ENCODE measurements around the gene ABCB4. TPM values are rescaled to one million over a fixed set of nuclear protein-coding genes. Genes with fewer than 3 reads are reported as not detected.

The ABCB4 gene
- total RNA-seq, 1 experiment from 2014 or later, result not detected

- DNase-seq, result peak; percentile 33 to 90
- CTCF ChIA-PET, result interaction anchor here (1.0 kb wide), 1 partner anchor 18 kb away, joined by 4 read pairs; no protein-coding TSS in a partner anchor
- BruUV-seq (replicated peaks), result no TSS peak
Observed at GRCh38 chr7:87398446-87398845, 77.0 kb downstream of the ABCB4 start.

GRCh38 chr7:87395442-87396020 is 79.9 kb downstream of the ABCB4 start:
- DNase-seq, result no peak
- H3K9me3 ChIP-seq (ENCODE audit: insufficient read depth, low read depth), result no peaks in the 10 kb centered on the region; the same call in 1 of the 2 replicates
- TF ChIP-seq CTCF (conservative IDR thresholded peaks at IDR 0.05), result no peak
- no peak for TF ChIP-seq EZH2 (IDR thresholded peaks at IDR 0.05; ENCODE audit: low read depth)
- no TSS peak for BruUV-seq (replicated peaks)
- no peak overlapping the region for H3K4me3 ChIP-seq
- ChIA-PET POLR2A (ENCODE audit: unreplicated experiment) (no interaction called here), CTCF (no interaction called here)
- H3K4me1 ChIP-seq (replicated peaks; ENCODE audit: insufficient read depth), result peaks cover 26% of the 10 kb centered on the region
- intact Hi-C loops (cut with micrococcal nuclease; ENCODE audit: unreplicated experiment), result loop anchor here (5.0 kb wide), 1 partner anchor 78 kb away; no protein-coding TSS in a partner anchor
- no peak overlapping the region for H3K27ac ChIP-seq
- H3K9me2 ChIP-seq (ENCODE audit: insufficient read depth), result no peaks in the 10 kb centered on the region
- no peaks in the 10 kb centered on the region for H3K36me3 ChIP-seq (ENCODE audit: low read depth)
- H3K27me3 ChIP-seq (ENCODE audit: insufficient read depth, low read depth), result no peaks in the 10 kb centered on the region
- no peak overlapping the region for H3K4me2 ChIP-seq
- no peaks in the 10 kb centered on the region for H3K79me2 ChIP-seq (ENCODE audit: low read depth)
- H3F3A ChIP-seq (ENCODE audit: insufficient read depth, low read depth), result peaks cover 17% of the 10 kb centered on the region; the same call in 1 of the 2 replicates
- H4K20me1 ChIP-seq (ENCODE audit: insufficient read depth), result no peaks in the 10 kb centered on the region
- no peak overlapping the region for H2AFZ ChIP-seq

More at GRCh38 chr7:87398446-87398845, 77.0 kb downstream of the ABCB4 start:
- H3K36me3 ChIP-seq (ENCODE audit: low read depth), result no peaks in the 10 kb centered on the region
- H2AFZ ChIP-seq, result no peak overlapping the region
- intact Hi-C loops (cut with micrococcal nuclease; ENCODE audit: unreplicated experiment), result loop anchor here (1.0 to 5.0 kb wide), 2 partner anchors 52 to 81 kb away; no protein-coding TSS in a partner anchor
- no peaks in the 10 kb centered on the region for H3K27me3 ChIP-seq (ENCODE audit: insufficient read depth, low read depth)
- no peak overlapping the region for H3K4me3 ChIP-seq
- no peaks in the 10 kb centered on the region for H3K9me2 ChIP-seq (ENCODE audit: insufficient read depth)
- no peak for TF ChIP-seq CTCF (conservative IDR thresholded peaks at IDR 0.05)
- TF ChIP-seq EZH2 (IDR thresholded peaks at IDR 0.05; ENCODE audit: low read depth), result no peak
- H3K9me3 ChIP-seq (ENCODE audit: insufficient read depth, low read depth), result no peaks in the 10 kb centered on the region; the same call in 1 of the 2 replicates
- H3K27ac ChIP-seq, result peak overlapping the region; percentile 22
- H3K79me2 ChIP-seq (ENCODE audit: low read depth), result no peaks in the 10 kb centered on the region
- POLR2A ChIA-PET (ENCODE audit: unreplicated experiment), result no interaction called here
- peaks cover 26% of the 10 kb centered on the region for H3K4me1 ChIP-seq (replicated peaks; ENCODE audit: insufficient read depth)
- peak overlapping the region; percentile 41; the same call in 1 of the 2 replicates for H3K4me2 ChIP-seq
- H3F3A ChIP-seq (ENCODE audit: insufficient read depth, low read depth), result peaks cover 17% of the 10 kb centered on the region; the same call in 1 of the 2 replicates
- H4K20me1 ChIP-seq (ENCODE audit: insufficient read depth), result no peaks in the 10 kb centered on the region

- H3K79me2 ChIP-seq (ENCODE audit: low read depth), result no peaks in the 10 kb centered on the region
- H3K27ac ChIP-seq, result no peak overlapping the region
- H3F3A ChIP-seq (ENCODE audit: insufficient read depth, low read depth), result no peaks in the 10 kb centered on the region
- no TSS peak for BruUV-seq (replicated peaks)
- intact Hi-C loops (cut with micrococcal nuclease; ENCODE audit: unreplicated experiment), result no loop called here
- DNase-seq, result no peak
- POLR2A ChIA-PET (ENCODE audit: unreplicated experiment), result no interaction called here
- no peaks in the 10 kb centered on the region for H4K20me1 ChIP-seq (ENCODE audit: insufficient read depth)
- TF ChIP-seq CTCF (conservative IDR thresholded peaks at IDR 0.05) (no peak), EZH2 (IDR thresholded peaks at IDR 0.05; ENCODE audit: low read depth) (no peak)
- CTCF ChIA-PET, result no interaction called here
- no peaks in the 10 kb centered on the region for H3K27me3 ChIP-seq (ENCODE audit: insufficient read depth, low read depth)
- no peaks in the 10 kb centered on the region for H3K9me2 ChIP-seq (ENCODE audit: insufficient read depth)
- no peak overlapping the region for H2AFZ ChIP-seq
- H3K4me3 ChIP-seq, result no peak overlapping the region
- no peaks in the 10 kb centered on the region for H3K36me3 ChIP-seq (ENCODE audit: low read depth)
- H3K4me1 ChIP-seq (replicated peaks; ENCODE audit: insufficient read depth), result no peaks in the 10 kb centered on the region
- no peaks in the 10 kb centered on the region; the same call in 1 of the 2 replicates for H3K9me3 ChIP-seq (ENCODE audit: insufficient read depth, low read depth)
- no peak overlapping the region for H3K4me2 ChIP-seq
Observed at GRCh38 chr7:87391020-87391701, 84.3 kb downstream of the ABCB4 start.

Data from PC-9 (cell line).